Cardiac muscle cell (in vitro differentiated cells and primary cell): ENCODE measurements around the gene COMT. TPM values are rescaled to one million over a fixed set of nuclear protein-coding genes. Genes with fewer than 3 reads are reported as not detected.

Experiments
- DNase-seq, 2 donors: peaks; one replicate each; pipeline versions ENCODE4 v3.0.0 to v3.0.0-alpha.2; 2010 to 2017; ENCODE audit warnings: low read depth in 1 of 2, low spot score in 1 of 2
- H3K27ac ChIP-seq: fragments of 200-600 bp; sonication (generic); 2 replicates; pipeline ENCODE4 v1.5.1; 2016
- H3K27me3 ChIP-seq: fragments of 200-600 bp; sonication (generic); 2 replicates; pipeline ENCODE4 v1.6.0; 2016; ENCODE audit warnings: control low read depth
- H3K36me3 ChIP-seq: fragments of 200-600 bp; sonication (generic); 2 replicates; pipeline ENCODE4 v1.5.1; 2016; ENCODE audit warnings: control low read depth
- H3K4me1 ChIP-seq: fragments of 200-600 bp; sonication (generic); 2 replicates; pipeline ENCODE4 v1.8.1; 2017; ENCODE audit warnings: low read depth, mild to moderate bottlenecking, mixed run types
- H3K4me3 ChIP-seq: fragments of 200-600 bp; sonication (generic); 2 replicates; pipeline ENCODE4 v1.5.1; 2016; ENCODE audit warnings: mild to moderate bottlenecking
- H3K9me3 ChIP-seq: fragments of 200-600 bp; sonication (generic); 2 replicates; pipeline ENCODE4 v1.5.1; 2017; ENCODE audit warnings: low read depth, mild to moderate bottlenecking, control low read depth
- CTCF ChIP-seq: IDR thresholded peaks from 2 replicates; pipeline ENCODE4 v1.5.1; 2012; ENCODE audit warnings: low read depth, mild to moderate bottlenecking, low read length
- polyA plus RNA-seq: library from polyadenylated mRNA; unstranded; fragments of >200 nt; fragmentation: Nextera tagmentation; extraction: Ambion mirVana; gene quantifications from 2 replicates; pipeline ENCODE4 v1.2.1, GENCODE V29; 2016
- total RNA-seq: library from RNA; depleted of rRNA; stranded (reverse); fragments of >200 nt; gene quantifications from 2 replicates; pipeline ENCODE4 v1.2.3, GENCODE V29; 2016

The COMT gene
- total and polyA plus RNA-seq, 2 experiments from 2014 or later: 35.8 to 51.9 TPM

DNA sequence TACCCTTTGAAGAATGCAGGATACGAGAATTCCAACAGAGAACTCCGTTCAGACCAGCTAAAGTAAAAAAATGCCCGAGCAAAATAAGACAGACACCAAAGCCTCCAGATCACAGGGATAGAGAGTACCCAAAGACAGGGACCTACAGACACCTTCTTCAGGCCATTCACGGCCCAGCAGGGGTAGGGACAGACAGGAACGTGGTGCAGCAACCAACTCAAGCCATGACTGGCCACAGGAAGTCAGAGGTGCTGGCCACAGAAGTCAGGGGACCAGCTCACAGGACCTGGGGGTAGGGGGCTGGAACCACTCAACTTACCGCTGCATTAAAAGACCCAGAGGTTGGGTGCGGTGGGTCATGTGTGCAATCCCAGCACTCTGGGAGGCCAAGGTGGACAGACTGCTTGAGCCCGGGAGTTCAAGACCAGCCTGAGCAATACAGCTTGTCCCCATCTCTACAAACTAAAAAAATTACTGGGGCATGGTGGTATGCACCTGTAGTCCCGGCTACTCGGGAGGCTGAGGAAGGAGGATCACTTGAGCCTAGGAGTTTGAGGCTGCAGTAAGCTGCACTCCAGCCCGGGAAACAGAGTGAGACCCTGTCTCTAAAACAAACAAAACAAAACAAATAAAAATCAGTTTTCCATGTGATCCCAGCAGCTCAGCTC, 39.9 kb upstream of the COMT start:
- H3K27me3 ChIP-seq: no peaks in the 10 kb centered on the region
- no peak overlapping the region for H3K27ac ChIP-seq
- no peak overlapping the region for H3K4me3 ChIP-seq
- no peak for TF ChIP-seq CTCF
- peaks cover 21% of the 10 kb centered on the region for H3K4me1 ChIP-seq
- H3K36me3 ChIP-seq: no peaks in the 10 kb centered on the region
- H3K9me3 ChIP-seq: no peaks in the 10 kb centered on the region
- no peak for DNase-seq

GRCh38 chr22:19902245-19902715, 39.3 kb upstream of the COMT start:
- no peak for DNase-seq
- Histone ChIP-seq H3K27me3 (no peaks in the 10 kb centered on the region), H3K4me1 (peaks cover 17% of the 10 kb centered on the region), H3K36me3 (no peaks in the 10 kb centered on the region), H3K9me3 (no peaks in the 10 kb centered on the region), H3K27ac (no peak overlapping the region), H3K4me3 (no peak overlapping the region)
- TF ChIP-seq CTCF: no peak

GRCh38 chr22:19903031-19903430, 38.5 kb upstream of the COMT start:
- no peaks in the 10 kb centered on the region for H3K36me3 ChIP-seq
- no peaks in the 10 kb centered on the region for H3K27me3 ChIP-seq
- peak in 1 of 2 donors; percentile 66 for DNase-seq
- no peak overlapping the region for H3K27ac ChIP-seq
- no peaks in the 10 kb centered on the region for H3K9me3 ChIP-seq
- TF ChIP-seq CTCF: no peak
- H3K4me3 ChIP-seq: no peak overlapping the region
- H3K4me1 ChIP-seq: peaks cover 11% of the 10 kb centered on the region

DNA sequence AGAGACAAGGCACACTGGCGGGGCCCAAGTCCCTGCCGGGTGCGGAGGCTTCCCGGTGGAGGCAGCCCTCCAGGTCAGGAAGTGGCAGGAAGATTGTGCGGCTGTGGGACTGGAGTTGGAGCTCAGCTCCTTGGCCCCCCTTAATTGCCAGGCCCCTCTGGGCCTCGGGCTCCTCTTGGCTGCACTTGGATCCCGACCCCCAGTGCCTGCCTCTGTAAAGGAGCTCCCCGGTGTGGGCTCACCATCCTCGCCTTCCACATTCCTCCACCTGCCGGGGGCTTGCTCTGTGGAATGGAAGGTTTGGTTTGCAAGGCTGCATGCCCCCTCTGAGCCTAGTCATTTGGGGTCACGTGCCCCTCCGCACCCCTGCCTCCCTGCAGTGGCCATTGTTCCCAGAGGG, 38.1 kb upstream of the COMT start:
- Histone ChIP-seq H3K4me1 (peaks cover 11% of the 10 kb centered on the region), H3K36me3 (no peaks in the 10 kb centered on the region), H3K9me3 (no peaks in the 10 kb centered on the region), H3K4me3 (no peak overlapping the region), H3K27me3 (no peaks in the 10 kb centered on the region), H3K27ac (no peak overlapping the region)
- no peak for TF ChIP-seq CTCF
- no peak for DNase-seq

- H3K9me3 ChIP-seq: no peaks in the 10 kb centered on the region
- H3K27me3 ChIP-seq: no peaks in the 10 kb centered on the region
- TF ChIP-seq CTCF: no peak
- H3K36me3 ChIP-seq: no peaks in the 10 kb centered on the region
- H3K4me1 ChIP-seq: peaks cover 11% of the 10 kb centered on the region
- H3K27ac ChIP-seq: no peak overlapping the region
- no peak for DNase-seq
- H3K4me3 ChIP-seq: no peak overlapping the region
Measured at GRCh38 chr22:19904174-19904856, 37.3 kb upstream of the COMT start.
